CD4-positive, alpha-beta T cell treated with Interleukin-2 at 100 ng/mL for 4 hours (primary cell): ENCODE results near the gene CLIP4.
"Not testable (repeated sequence)": the region's sequence is repeated elsewhere in the genome, so short reads cannot be mapped to it uniquely, and the experiment has no call there.

Experiments used
- DNase-seq: peaks from one replicate; pipeline ENCODE4 v3.0.0-alpha.2; 2020; ENCODE audit warnings: low spot score

Gene CLIP4, protein sequence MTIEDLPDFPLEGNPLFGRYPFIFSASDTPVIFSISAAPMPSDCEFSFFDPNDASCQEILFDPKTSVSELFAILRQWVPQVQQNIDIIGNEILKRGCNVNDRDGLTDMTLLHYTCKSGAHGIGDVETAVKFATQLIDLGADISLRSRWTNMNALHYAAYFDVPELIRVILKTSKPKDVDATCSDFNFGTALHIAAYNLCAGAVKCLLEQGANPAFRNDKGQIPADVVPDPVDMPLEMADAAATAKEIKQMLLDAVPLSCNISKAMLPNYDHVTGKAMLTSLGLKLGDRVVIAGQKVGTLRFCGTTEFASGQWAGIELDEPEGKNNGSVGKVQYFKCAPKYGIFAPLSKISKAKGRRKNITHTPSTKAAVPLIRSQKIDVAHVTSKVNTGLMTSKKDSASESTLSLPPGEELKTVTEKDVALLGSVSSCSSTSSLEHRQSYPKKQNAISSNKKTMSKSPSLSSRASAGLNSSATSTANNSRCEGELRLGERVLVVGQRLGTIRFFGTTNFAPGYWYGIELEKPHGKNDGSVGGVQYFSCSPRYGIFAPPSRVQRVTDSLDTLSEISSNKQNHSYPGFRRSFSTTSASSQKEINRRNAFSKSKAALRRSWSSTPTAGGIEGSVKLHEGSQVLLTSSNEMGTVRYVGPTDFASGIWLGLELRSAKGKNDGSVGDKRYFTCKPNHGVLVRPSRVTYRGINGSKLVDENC

DNA sequence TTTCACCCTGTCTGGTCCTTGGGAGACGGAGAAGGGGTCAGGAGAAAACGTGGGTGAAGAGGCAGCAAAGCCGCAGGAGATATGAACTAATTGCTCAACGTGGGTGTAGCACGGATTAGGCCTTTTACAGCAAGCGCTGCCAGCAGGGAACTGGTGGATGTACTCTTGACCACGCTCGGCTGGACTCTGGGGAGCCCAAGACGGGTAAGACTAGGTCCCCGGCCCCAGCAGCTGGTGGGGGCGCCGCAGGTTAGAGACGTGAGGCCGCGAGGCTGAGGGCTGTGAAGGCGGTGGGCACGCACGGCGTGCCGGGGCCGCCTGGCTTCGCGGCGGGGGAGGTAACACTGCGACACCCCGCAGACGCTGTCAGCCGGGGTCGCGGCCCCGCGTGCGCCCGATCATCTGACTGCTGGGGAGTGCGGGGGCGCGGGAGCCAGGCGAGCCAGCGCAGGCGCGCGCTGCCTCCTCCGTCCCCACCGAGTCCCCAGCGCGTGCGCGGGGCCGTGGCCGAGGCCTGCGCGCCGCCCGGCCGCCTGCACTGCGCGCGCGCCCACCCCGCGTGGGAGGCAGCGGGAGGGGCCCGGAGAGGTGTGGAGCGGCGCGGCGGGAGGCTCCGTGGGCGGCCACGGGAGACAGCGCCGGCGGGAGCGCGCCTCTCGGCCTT, at the start of gene CLIP4:
TSS of gene CLIP4 (plus strand) at position 470 of the 664 bp plus-strand sequence. CDS start 5,974 bp downstream, outside the sequence.
- DNase-seq = peak; percentile 60

DNA sequence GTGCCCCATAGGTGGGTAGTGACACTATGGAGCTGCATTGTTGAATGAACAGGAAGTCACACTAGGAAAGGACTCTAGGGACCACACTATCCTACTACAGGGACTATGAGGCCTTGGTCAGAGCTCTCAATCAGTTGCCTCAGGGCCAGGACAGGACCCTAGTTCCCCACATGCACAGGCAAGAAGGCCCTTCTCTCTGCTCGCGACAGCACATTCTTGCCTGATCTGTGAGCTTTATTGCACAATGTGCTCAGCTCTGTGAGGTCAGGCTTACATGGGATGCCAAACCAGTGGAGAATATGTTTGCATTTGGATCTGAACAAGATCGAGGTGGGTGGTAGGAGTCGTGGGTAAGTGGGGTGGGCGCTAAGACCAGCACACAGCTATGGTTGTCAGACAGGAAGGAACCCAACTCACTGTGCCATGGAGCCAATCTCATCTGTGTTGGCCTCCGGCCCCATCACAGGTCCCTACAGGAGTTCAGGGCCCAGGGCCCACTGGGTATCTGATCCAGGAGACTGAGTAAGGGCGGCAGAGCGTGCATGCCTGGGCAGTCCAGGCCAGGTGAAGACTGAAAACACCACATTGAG, 48.8 kb upstream of the CLIP4 start:
- DNase-seq = no peak

DNA sequence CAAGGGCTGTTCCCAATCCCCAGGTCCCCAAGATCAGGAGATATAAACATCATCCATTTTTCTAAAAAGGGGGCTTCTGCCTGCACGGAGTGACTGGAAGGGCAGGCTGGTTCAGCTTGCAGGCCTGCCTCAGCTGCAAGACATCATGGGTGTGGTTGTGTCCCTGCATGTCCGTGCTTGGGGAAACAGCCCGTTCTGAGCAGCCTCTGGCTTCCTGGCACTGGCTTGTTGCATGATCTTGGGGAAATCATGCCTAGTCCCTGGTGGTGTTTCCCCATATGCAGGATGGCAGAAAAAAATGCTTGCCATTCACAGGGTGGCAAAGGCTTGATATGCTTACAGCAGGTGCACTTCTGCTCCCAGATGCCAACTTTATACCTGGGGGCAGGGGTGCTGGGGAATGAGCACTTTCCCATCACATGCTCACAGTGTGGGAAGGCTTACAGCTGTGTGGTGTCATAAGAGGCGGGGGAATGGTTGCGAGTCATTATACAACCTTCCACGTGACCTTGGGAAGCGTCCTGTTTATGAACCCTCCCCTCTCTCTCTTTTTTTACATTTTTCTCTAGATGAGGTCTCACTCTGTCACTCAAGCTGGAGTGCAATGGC, 48.1 kb upstream of the CLIP4 start:
- no peak for DNase-seq

DNA sequence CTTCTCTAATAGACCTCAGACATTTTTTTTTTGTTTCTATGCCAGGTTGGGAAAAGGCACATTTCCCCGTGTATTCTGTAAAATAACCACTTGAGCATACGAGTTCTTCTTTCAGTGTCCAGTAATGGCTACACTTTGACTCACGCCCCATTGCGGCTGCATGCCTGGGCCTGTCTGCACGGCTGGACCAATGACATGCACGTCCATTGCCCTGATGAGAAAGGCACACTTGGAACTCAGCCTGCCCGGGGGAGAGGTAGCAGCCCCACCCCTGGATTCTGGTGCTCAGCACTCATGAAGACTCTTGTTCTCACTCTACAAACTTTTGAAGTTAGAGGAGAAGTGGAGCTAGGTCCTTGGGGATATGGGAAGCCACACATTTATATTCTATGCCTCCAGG, 46.7 kb upstream of the CLIP4 start:
- no peak for DNase-seq

DNA sequence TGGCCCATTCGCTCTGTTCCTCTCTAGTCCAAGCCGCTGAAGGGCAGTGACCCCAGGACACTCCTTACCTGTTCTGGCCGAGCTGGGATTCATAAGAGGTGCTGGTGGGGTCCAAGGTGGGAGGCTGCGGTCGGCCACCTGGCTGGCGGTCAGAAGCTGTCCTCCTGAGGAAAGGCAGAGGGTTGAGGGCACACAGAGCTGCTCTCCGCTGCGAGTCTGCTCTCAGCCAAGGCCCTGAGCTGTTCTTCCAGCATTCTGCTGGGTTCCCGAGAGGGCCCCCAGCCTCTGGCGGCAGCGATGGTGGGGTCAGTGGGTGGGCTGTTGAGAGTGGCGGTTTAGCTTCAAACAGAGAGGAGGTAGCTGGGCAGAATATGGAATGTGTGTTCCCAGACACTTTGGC, 44.7 kb upstream of the CLIP4 start:
- no peak for DNase-seq

DNA sequence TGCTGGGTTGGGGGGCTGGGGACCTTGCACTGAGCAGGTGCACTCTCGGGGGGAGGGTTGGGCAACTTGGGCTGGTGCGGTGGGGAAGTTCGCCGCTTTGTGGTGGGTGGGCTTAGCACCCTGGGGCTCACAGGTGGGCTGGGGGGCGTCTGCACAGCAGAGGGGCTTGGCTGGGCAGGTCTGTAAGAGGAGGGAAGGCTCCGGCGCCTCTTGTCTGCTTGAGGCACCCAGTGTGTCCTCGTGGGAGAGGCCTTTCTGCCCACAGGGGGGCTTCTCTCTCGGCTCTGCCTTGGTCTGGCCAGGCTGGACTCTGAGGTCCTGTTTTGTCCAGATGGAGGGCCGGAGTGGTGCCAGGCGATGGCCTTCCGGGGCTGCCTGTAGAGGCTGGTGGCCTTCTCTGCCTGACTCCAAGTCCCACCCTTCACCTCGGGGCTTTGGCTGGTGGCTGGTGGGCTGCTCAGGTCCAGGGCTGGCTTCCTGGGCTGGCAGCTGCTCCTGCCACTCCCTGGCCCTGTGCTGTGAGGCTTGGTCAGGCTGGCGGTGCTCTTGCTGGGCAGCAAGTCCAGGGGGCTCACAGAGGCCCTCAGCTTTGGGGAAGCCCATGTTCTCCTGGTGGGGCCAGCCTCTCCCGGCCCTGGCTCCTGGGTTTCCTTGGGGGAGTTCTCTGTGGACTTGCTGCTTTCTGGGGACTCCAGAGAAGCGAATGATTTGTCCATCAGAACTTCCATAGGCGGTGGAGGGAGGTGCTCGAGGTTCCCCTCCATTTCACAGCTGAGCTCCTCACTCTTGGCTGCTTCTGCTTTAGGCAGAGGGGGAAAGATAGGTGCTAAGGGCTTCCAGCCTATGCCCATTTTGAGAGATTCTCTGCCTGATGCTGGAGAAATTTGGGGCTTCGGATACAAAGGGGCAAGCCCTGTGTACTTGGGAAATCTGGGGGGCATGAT, 43.9 kb upstream of the CLIP4 start:
- no peak for DNase-seq

DNA sequence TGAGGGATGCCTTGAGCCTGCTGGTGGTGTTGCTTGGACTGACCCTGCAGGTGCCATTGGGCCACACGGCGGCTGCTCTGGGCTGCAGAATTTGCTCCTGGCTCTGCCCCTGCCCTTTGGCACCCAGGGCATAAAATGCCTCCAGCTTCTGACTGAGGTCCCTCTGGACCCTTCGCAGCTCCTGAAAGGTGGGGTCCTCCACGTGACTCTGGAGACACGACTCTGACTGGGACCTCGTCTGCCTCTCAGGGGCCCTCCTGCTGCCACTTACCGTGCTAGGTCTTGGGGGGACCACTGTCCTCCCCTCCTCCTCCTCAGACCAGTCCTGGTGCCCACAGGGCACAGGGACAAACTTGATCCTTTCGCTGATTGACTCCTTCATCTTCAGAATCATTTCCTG, 43.0 kb upstream of the CLIP4 start:
- DNase-seq = no peak

DNA sequence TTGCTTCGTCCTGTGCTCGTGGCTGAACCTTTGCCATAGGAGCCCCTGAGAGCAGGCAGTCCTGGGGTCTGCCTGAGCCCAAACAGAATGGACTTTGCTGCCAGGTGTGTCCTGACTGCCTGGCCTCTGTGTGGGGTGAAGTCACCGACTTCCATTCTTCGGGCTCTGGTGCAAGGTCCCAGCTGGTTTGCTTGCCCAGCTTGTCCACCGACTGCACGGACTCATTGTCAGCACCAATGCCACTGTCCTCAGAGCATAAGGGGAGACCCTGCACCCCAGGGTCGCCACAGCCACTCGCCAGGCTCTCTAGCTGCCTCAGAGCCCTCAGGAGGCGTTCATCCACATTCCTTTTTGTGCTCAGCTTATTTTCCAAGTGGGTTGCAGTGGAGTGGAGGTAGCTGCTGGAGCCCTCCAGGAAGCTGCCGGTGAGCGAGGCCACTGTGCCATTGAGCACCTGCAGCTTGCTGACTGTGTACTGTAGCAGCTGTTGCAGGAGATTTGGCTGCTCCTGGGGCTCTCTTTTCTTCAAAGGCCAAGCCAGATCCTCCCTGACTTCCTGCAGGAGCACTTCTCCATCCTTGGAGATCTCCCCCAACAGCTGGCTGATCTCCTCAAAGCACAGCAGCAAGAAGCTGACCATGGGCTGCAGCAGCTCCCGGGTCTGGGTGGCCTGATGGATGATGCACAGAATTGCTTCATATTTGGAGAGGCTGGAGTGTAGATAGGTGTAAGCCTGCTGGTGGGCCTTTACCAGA, 42.1 kb upstream of the CLIP4 start:
- no peak for DNase-seq

DNA sequence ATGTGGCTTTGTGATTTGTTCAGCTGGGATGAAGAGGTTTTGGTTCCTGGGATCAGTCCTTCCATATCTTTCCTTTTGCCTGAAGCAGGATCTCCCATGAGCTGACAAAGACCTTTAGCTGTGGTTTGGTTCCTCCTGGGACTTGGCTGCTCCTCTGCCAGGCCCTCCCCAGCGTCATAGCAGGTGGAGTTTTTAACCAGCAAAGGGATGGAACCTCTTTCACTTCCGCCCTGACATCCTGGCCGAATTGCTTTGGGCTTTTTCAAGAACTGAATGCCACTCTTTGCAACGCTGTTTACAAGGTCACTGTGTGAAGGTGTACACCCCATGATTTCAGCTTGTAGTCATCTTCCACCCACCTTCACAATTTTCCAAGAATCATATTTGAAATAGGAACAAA, 41.3 kb upstream of the CLIP4 start:
- no peak for DNase-seq

DNA sequence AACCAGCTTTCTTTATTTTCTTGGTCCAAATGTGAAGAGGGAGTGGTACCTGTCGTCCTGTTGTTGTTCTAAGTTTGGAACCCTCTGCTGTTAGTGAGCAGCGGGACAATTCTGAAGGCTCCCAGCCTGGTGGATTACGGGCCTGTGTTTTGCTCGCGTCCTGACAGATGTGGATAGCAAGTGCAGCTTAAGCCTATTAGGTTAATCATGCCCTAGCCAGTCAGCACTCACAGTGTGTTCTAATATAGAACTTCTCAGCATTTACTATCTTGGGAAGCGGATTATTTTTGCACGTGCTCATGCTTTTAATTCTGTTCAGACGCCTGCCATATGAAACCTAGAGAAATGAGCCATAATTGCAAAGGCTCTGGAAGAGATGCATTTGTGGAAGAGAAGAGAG, 40.8 kb upstream of the CLIP4 start, which contains the start of gene PCARE:
TSS of gene PCARE (minus strand) at position 113 of the 400 bp plus-strand sequence. CDS start 262 bp downstream, outside the sequence.
- no peak for DNase-seq

DNA sequence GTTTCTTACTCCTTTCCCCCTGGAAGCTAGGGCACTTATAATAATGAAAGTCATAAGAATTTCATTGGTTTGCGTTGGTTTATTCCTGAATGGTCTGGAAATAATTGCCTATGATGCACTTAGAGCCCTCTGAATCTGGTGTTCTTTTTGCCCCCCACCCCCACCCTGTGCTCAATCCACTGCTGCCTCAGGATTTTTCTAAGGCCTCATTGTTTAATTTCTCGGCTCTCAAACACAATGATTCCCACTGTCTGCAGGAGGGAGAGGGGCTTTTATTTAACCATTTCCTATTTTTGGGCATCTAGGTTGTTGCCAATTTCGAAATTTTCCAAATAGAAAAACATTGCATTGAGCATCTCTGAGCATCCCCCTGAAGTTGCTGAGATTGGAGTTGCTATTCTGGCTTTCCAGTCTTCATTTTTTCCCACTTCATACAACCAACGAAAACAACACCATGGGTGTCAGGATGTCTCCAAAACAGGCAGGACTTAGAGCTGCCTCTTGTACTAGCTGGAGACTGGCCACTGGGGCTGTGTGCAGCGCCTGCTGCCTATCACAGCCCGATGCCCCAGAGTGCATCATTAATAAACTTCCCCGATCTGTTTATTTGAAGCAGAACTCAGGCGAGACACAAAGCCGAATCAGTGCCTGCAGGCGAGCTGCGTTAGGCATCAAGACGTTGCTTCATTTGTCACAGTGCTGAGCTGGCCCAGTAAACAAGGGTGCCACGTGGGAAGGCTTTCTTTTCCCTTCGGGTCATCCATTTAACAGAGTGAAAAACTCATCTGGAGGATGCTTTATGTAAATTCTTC, 39.1 kb upstream of the CLIP4 start:
- no peak for DNase-seq

DNA sequence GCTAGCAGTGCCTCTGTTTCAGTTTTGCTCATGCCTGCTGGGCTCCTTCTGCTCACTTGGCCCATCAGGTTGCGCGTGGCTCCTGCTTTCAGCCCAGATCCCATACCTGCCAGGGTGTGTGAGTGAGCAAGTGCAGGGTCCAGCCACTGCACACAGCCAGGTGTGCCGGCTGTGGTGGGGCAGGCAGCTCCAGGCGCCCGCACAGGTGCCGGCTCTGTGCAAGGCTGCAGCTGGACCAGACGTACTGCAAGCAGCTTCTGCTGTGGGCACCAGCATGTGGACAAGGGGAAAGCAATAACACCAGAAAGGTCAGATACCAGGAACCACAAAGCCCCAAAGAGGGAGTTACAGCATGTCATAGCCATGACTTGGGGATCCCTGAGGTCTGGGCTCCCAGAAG, 35.3 kb upstream of the CLIP4 start:
- no peak for DNase-seq

DNA sequence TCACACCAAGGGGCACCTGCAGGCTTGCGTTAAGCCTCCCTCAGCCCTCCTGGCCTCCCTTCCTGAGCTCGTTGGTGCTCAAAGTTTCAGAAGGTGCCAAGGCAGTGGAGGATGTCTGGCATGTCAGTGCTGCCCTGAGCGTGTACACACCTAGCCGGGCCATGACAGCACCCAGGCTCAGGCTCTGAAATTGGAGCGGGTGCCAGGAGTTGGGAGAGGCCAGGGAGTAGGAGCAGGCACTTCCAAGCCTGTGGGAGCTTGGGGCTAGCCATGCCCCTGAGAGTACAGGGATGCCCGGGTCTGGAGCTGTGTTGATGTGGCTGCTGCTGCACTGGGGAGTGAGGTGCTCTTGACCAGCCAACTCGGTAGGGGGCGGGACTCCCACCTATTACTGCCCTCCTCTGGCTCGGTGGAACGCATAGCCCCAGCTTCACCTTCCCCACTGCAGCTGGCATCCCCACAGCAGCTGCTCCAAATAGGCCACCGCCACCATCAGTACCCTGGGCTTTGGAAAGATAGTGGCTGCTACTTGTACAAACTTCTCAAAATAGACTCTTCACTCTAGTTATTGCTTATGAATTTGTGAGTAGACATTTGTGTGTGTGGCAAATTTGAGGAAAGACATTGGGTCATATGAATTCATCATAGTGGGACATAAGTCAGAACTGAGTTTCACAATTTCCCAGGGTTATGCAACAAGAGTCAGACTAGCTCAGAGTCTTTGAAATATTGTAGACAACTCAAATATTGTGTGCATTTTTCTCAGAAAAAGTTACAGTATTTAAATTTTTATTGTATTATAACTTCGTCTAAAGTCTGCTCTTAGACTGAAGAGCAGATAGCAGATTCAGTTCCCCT, 34.1 kb upstream of the CLIP4 start:
- no peak for DNase-seq

DNA sequence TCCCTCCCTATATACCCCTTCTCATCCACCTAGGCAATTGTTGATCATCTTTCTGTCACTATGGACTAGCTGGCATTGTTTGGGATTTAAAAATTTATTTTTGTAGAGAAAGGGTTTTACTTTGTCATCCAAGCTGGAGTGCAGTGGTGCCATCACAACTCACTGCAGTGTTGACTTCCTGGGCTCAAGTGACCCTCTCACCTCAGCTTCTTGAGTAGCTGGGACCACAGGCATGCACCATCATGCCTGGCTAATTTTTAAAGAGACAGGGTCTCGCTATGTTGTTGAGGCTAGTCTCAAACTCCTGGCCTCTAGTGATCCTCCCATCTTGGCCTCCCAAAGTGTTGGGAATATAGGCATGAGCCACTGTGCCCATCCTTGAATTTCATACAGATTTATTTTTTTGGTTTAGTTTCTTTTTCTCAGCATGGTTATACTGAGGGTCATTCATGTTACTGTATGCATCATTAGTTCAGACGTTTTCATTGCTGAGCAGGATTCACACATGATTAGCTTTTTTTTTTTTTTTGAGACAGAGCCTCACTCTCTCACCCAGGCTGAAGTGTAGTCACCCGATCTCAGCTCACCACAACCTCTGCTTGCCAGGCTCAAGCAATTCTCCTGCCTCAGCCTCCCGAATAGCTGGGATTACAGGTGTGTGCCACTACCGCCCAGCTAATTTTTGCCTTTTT, 32.3 kb upstream of the CLIP4 start:
- no peak for DNase-seq

DNA sequence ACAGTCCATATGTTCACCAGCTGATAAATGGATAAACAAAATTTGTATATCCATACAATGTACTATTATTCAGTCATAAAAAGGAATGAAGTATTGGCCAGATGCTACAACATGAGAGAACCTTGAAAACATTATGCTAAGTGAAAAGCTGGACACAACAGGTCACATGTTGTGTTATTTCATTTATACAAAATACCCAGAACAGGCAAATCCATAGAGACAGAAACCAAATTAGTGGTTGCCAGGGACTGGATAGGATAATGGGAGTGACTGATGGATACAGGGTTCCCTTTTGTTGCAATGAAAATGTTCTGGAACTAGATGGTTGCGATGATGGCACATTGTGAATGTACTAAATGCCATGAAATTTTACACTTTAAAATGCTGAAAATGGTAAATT, 30.7 kb upstream of the CLIP4 start:
- no peak for DNase-seq

DNA sequence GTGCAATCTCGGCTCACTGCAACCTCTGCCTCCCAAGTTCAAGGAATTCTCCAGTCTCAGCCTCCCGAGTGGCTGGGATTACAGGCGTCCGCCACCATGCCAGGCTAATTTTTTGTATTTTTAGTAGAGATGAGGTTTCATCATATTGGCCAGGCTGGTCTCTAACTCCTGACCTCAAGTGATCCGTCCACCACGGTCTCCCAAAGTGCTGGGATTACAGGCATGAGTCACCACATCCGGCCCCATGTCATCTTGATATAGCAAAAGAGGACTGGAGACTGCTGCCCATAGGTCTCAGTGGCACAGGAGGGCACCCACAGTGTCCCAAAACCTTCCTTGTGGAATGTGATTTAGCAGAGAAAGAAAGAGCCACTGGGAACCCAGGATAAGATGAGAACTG, 24.9 kb upstream of the CLIP4 start:
- not testable (repeated sequence) for DNase-seq

DNA sequence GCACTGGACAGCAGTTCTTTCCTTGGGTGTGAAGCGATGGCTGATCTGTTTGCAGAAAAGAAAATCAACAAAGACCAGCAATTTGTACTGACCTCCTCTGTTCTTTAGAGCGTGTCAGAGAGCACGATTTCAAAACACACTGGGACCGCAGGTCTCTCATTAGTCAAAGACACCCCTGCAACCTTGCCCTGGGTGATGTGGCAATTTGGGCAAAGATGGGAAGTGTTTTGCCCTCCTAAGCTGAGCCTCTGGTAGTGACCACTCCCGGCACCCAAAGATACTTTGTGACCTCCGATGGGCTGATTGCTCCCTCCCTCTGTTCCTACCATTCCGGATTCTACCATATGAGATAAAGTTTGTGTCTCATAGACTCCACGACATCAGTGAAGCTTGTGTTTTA, 18.2 kb upstream of the CLIP4 start:
- DNase-seq = no peak

DNA sequence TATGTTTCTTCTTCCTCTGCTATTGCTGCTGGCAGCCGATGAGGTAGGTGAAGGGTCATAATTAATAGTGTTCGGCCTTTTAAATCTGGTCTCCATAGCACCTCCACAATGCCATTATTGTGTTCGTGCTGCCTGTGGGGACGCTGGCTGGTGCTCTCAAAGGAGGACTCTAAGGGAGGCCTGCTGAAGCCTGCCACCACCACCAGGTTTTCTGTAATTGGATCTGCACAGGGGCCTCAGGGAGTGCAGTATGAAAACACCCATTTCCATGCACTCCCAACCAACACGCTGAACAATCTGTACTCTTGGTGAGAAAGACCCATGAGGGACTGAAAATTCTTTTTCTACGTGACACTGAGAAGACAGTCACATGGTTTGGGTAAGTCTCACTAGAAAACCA, 17.6 kb upstream of the CLIP4 start:
- DNase-seq = no peak
